ENCODE data around the gene PPP2CA. TPM values are rescaled to one million over a fixed set of nuclear protein-coding genes. Genes with fewer than 3 reads are reported as not detected.
"Not testable (repeated sequence)": the region's sequence is repeated elsewhere in the genome, so short reads cannot be mapped to it uniquely, and the experiment has no call there.

PPP2CA gene
- total RNA-seq, 1 donor from 2014 or later, result 70.5 TPM

GRCh38 chr5:134245101-134245604 lies 19.3 kb upstream of the PPP2CA start:
- peak; percentile 24 for DNase-seq

- DNase-seq, result no peak
Observed at GRCh38 chr5:134242146-134242545, 16.3 kb upstream of the PPP2CA start.

DNA sequence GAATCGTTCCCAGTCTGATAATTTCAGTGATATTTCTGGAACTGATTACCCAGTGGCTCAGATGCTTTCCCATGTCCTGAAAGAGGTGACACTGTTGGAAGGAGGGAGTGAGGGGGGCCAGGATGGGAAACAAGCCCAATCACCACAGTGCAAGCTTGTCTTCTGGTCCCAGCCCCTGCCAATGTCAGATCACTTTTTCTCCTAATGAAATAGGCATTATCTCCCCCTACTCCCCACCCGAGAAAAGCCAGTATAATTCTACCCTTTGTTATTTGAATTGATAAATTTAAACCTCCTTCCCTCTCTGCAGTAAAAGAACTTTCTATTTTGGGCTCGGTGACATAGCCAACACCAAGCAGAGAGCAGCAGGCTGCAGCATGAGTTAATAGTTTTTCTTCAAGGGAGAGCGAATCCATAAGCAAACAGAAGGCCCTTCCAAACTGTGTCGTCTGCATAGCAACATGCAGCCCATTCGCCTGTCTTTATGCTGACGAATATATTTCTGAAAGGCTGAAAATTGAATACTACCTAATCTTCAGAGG lies 14.6 kb upstream of the PPP2CA start:
- DNase-seq, result peak; percentile 86

DNA sequence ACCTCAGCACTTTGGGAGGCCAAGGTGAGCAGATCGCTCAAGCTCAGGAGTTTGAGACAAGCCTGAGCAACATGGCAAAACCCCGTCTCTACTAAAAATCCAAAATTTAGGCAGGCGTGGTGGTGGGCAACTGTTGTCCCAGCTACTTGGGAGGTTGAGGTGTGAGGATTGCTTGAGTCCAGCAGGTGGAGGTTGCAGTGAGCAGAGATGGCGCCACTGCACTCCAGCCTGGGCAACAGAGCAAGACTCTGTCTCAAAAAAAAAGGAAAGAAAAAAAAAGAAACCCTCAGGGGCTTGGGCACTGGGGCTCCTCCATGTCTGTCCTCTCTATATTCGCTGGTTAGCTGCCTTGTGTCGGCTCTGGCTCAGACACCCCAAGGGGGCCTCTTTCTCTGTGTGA lies 10.9 kb upstream of the PPP2CA start:
- no peak for DNase-seq

GRCh38 chr5:134236318-134236717 lies 10.4 kb upstream of the PPP2CA start:
- DNase-seq, result no peak

GRCh38 chr5:134228624-134229023 lies 2.8 kb upstream of the PPP2CA start:
- DNase-seq, result no peak

- no peak for DNase-seq
Observed at GRCh38 chr5:134227776-134228175, 1.9 kb upstream of the PPP2CA start.

- no peak for DNase-seq
Observed at GRCh38 chr5:134227259-134227658, 1.4 kb upstream of the PPP2CA start.

DNA sequence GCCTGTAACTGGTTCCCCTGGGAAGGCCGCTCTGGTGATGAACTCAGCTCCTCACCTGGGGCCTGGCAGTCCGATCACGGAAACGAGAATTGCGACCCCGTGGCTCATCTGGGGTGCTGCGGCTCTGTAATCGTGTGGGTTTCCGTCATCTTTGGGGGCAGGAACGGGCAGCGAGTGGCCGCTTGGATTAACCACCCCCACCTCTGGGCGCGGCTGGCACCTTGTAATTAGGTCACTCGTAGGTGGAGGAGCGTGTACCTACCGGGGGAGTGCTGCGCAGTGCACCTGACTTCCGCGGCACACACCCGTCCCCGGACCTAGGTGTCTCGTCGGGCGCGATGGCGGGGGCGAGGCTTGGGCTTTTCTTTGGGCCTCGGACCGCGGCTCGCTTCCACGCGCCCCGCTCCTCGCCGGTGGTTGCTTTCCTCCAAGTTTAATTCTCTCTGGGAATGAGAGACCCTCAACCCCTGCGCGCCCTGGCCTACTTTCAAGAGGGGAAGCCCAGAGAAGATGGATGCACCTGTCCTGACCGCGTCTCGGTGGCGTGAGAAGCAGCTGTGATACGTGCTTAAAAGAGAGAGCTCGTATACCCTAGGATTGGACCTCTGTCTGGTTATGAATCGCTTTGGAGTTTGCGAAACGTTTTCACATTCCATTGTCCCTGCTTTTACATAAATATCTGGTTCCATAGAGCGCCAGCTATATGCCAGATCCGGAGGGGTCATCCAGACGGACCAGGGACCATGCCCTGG lies 744 bp upstream of the PPP2CA start:
- DNase-seq, result no peak

GRCh38 chr5:134224888-134225779 lies 739 bp downstream of the PPP2CA start:
- peak; percentile 51 for DNase-seq

- DNase-seq, result no peak
Observed at GRCh38 chr5:134223406-134224248, 2.2 kb downstream of the PPP2CA start.

DNA sequence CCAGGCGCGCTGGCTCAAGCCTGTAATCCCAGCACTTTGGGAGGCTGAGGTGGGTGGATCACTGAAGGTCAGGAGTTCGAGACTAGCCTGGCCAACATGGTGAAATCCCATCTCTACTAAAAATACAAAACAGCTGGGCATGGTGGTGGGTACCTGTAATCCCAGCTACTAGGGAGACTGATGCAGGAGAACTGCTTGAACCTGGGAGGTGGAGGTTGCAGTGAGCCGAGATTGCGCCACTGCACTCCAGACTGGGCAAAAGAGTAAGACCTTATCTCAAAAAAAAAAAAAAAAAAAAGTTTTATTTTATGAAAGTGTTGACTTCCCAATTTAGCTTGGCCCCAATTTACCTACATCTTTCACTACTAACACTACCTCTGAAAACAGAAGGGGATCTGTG lies 4.2 kb downstream of the PPP2CA start:
- not testable (repeated sequence) for DNase-seq

- no peak for DNase-seq
Observed at GRCh38 chr5:134215757-134216156, 10.1 kb downstream of the PPP2CA start.

DNA sequence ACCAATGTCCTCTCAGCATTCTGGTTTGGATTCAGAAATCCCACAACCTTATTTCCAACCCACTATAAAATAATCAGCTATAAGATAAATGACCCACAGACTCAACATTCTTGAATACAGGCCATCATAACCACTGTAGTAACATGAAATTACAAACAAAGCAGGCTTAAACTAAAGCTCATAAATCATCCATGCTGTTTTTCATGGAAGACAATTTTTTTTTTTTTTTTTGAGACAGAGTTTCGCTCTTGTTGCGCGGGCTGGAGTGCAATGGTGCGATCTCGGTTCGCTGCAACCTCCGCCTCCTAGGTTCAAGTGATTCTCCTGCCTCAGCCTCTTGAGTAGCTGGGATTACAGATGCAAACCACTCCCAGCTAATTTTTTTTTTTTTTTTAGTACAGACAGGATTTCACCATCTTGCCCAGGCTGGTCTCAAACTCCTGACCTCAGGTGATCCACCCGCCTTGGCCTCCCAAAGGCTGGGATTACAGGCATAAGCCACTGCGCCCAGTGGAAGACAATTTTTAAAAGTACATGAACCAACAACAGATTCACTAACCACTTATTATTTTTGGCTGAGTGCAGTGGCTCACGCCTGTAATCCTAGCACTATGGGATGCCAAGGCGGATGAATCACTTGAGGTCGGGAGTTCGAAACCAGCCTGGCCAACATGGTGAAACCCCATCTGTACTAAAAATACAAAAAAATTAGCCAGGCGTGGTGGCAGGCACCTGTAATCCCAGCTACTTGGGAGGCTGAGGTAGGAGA lies 14.4 kb downstream of the PPP2CA start:
- not testable (repeated sequence) for DNase-seq

DNA sequence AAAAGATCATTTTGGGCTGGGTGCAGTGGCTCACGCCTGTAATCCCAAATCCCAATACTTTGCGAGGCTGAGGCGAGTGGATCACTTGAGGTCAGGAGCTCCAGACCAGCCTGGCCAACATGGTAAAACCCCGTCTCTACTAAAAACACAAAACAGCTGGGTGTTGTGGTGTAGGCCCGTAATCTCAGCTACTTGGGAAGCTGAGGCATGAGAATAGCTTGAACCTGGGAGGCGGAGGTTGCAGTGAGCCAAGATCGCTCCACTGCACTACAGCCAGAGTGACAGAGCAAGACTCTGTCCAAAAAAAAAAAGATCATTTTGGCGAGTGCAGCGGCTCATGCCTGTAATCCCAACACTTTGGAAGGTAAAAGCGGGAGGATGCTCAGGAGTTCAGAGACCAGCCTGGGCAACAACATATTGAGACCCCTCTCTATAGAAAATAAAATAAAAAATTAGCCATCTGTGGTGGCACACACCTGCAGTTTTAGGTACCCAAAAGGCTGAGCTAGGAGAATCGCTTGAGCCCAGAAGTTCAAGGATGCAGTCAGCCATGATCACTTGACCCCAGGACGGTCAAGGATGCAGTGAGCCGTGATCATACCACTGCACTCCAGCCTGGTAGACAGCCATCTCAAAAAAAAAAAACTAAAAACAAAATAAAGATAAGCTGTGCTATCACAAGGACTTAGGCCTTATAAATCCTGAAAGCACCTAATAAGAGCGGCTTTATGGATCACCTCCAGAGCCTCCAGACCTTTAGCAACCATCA lies 16.2 kb downstream of the PPP2CA start:
- no peak for DNase-seq

- no peak for DNase-seq
Observed at GRCh38 chr5:134207696-134208095, 18.2 kb downstream of the PPP2CA start.

- DNase-seq, result no peak
Observed at GRCh38 chr5:134206627-134207160, 19.2 kb downstream of the PPP2CA start.

GRCh38 chr5:134204575-134204974 lies 21.3 kb downstream of the PPP2CA start:
- no peak for DNase-seq

DNA sequence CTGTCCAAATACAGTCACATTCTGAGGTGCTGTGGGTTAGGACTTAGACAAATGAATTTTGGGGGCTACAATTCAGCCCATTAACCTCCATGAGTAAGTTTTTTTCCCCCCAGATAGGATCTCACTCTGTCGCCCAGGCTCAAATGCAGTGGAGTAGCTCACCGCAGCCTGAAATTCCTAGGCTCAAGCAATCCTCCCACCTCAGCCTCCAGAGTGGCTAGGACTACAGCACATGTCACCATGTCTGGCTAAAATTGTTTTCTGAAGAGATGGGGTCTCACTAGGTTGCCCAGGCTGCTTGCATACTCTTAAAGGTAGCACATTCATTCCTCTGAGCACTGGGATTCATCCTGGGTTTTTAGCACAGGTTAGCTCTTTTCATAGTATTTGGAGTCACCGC lies 22.2 kb downstream of the PPP2CA start:
- DNase-seq, result no peak

GRCh38 chr5:134195666-134196065 lies 30.2 kb downstream of the PPP2CA start:
- DNase-seq, result no peak
